SIG-M5 treated with dmso at 0.1 percent for 504 hours (cell line): ENCODE results near the gene FBXL22.

Experiments
- DNase-seq: peaks from one replicate; lab custom pipeline; 2025; ENCODE audit not compliant: unreplicated experiment; lab: John Stamatoyannopoulos, UW

Gene FBXL22

GRCh38 chr15:63597038-63597790 is at the start of gene FBXL22:
FBXL22 (plus strand) TSS chr15:63597387; CDS start chr15:63597393, 6 bp downstream.
- DNase-seq: no peak

- DNase-seq: no peak
Observed at GRCh38 chr15:63551400-63551799, 45.8 kb upstream of the FBXL22 start.

GRCh38 chr15:63553388-63553791 is 43.8 kb upstream of the FBXL22 start:
- no peak for DNase-seq

GRCh38 chr15:63554337-63554927 is 42.8 kb upstream of the FBXL22 start:
- no peak for DNase-seq

- DNase-seq: no peak
Observed at GRCh38 chr15:63555507-63555906, 41.7 kb upstream of the FBXL22 start.

GRCh38 chr15:63556246-63556645 is 40.9 kb upstream of the FBXL22 start:
- DNase-seq: no peak

- DNase-seq: no peak
Observed at GRCh38 chr15:63556736-63557135, 40.5 kb upstream of the FBXL22 start.

GRCh38 chr15:63559753-63560152 is 37.4 kb upstream of the FBXL22 start:
- DNase-seq: no peak

GRCh38 chr15:63560741-63561448 is 36.3 kb upstream of the FBXL22 start:
- DNase-seq: no peak

- no peak for DNase-seq
Observed at GRCh38 chr15:63564093-63564492, 33.1 kb upstream of the FBXL22 start.

- DNase-seq: no peak
Observed at GRCh38 chr15:63565536-63566186, 31.5 kb upstream of the FBXL22 start.

GRCh38 chr15:63572749-63573464 is 24.3 kb upstream of the FBXL22 start:
- no peak for DNase-seq

GRCh38 chr15:63573533-63573932 is 23.7 kb upstream of the FBXL22 start:
- DNase-seq: no peak

GRCh38 chr15:63575312-63575711 is 21.9 kb upstream of the FBXL22 start:
- DNase-seq: no peak

GRCh38 chr15:63576441-63576840 is 20.7 kb upstream of the FBXL22 start:
- no peak for DNase-seq

- no peak for DNase-seq
Observed at GRCh38 chr15:63582179-63582578, 15.0 kb upstream of the FBXL22 start.

GRCh38 chr15:63582718-63583426 is 14.3 kb upstream of the FBXL22 start:
- no peak for DNase-seq

- no peak for DNase-seq
Observed at GRCh38 chr15:63586790-63587189, 10.4 kb upstream of the FBXL22 start.

- no peak for DNase-seq
Observed at GRCh38 chr15:63587527-63587926, 9.7 kb upstream of the FBXL22 start.

- DNase-seq: no peak
Observed at GRCh38 chr15:63588826-63589225, 8.4 kb upstream of the FBXL22 start.
